ENCODE results near the gene RGS6.

The RGS6 gene

DNA sequence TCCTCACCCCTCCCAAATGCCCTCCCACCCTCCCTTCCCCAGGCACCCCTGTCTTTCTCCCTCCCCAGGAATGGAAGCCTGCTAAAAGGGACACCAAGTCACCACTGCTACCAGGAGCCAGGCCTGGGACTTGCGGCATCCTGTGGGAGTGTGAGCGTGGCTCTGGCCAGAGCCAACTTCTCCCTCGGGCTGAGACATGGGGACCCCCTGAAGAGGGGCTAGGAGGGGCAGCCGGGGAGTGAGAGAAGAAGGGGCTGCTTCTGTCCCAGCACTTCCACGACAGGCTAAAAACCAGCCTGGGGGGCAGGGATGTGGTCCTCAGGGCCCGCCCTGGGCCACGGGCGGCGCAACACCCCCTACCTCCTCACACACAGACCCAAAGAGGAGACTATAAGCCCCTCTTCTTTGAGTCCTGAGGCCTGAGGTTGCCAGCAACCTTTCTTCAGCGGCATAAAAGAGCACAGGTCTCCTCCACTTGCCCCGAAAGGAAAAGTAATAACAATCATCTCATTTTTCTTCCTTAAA lies 682.7 kb downstream of the RGS6 start:
- DNase-seq = no peak

GRCh38 chr14:72615451-72616121 lies 683.4 kb downstream of the RGS6 start:
- no peak for DNase-seq
